Esophagus muscularis mucosa (tissue), 4 donors: ENCODE measurements around the gene RNASEH2A. TPM values are rescaled to one million over a fixed set of nuclear protein-coding genes. Genes with fewer than 3 reads are reported as not detected.

Source experiments
- DNase-seq: peaks from one replicate; pipeline ENCODE4 v3.0.0-alpha.2; 2017; ENCODE audit errors: extremely low spot score
- H3K27ac ChIP-seq, 4 donors: fragments of 200-600 bp; sonication (generic); replicated peaks in 1 of 4; 1 replicate in 3 of 4; 2 replicates in 1 of 4; pipeline ENCODE4 v1.5.1; 2016 to 2019; ENCODE audit warnings: mild to moderate bottlenecking in 1 of 4
- H3K27me3 ChIP-seq, 4 donors: fragments of 200-600 bp; sonication (generic); one replicate each; pipeline versions ENCODE4 v1.5.1 to v1.6.0; 2016 to 2019
- H3K36me3 ChIP-seq, 4 donors: fragments of 200-600 bp; sonication (generic); one replicate each; pipeline ENCODE4 v1.5.1; 2016 to 2019
- H3K4me1 ChIP-seq, 4 donors: fragments of 200-600 bp; sonication (generic); one replicate each; pipeline ENCODE4 v1.5.1; 2016 to 2019
- H3K4me3 ChIP-seq, 4 donors: fragments of 200-600 bp; sonication (generic); 1 replicate in 2 of 4; 2 replicates in 2 of 4; pipeline ENCODE4 v1.5.1; 2016 to 2019; ENCODE audit warnings: mild to moderate bottlenecking in 4 of 4, moderate library complexity in 1 of 4
- H3K9me3 ChIP-seq, 4 donors: fragments of 200-600 bp; sonication (generic); 1 replicate in 3 of 4; 2 replicates in 1 of 4; pipeline ENCODE4 v1.5.1; 2016 to 2019
- CTCF ChIP-seq, 3 experiments: fragments of 200-600 bp in 2 of 3; fragments of 450-650 bp in 1 of 3; sonication (generic) in 2 of 3; IDR thresholded peaks; one replicate each; pipeline ENCODE4 v1.5.1; 2017 to 2019; ENCODE audit warnings: antibody characterized with exemption in 3 of 3, mild to moderate bottlenecking in 2 of 3, moderate library complexity in 1 of 3
- EP300 ChIP-seq: sonication (generic); formaldehyde crosslinking; IDR thresholded peaks from one replicate; pipeline ENCODE4 v1.6.1; 2017; ENCODE audit warnings: antibody characterized with exemption
- POLR2A ChIP-seq: fragments of 450-650 bp; IDR thresholded peaks from one replicate; pipeline ENCODE4 v1.6.1; 2017; ENCODE audit warnings: antibody characterized with exemption, moderate library complexity, mild to moderate bottlenecking, low read depth
- POLR2AphosphoS5 ChIP-seq, 2 donors: sonication (generic); formaldehyde crosslinking; IDR thresholded peaks; one replicate each; pipeline ENCODE4 v1.6.1; 2017; ENCODE audit warnings: antibody characterized with exemption in 2 of 2
- WGBS: methylation state at CpG from one replicate; pipeline ENCODE4 v1.1.5; 2018; 5-methylcytosine and 5-hydroxymethylcytosine counted together
- intact Hi-C: fragments of 100-400 bp; cut with DNase I; formaldehyde crosslinking; loops from one replicate; pipeline ENCODE4 v1.15.1; 2023
- total RNA-seq, 4 donors: library from RNA; depleted of rRNA; stranded (reverse); fragments of >200 nt; gene quantifications; one replicate each; pipeline versions ENCODE4 v1.1.0 to v1.2.1, GENCODE V29; 2016

RNASEH2A gene
- total RNA-seq, 4 donors from 2014 or later = 2.7 to 6.6 (median 4.2) TPM

GRCh38 chr19:12782174-12782423 is 24.3 kb upstream of the RNASEH2A start:
- intact Hi-C loops = no loop called here
- Histone ChIP-seq H3K27ac (peak overlapping the region; percentile 97 to 99 (median 99)), H3K4me3 (peak overlapping the region; percentile 55 to 64 (median 63)), H3K27me3 (no peaks in the 10 kb centered on the region), H3K36me3 (no peaks in the 10 kb centered on the region), H3K4me1 (peaks cover 58 to 89% (median 76%) of the 10 kb centered on the region in 4 donors), H3K9me3 (no peaks in the 10 kb centered on the region)
- WGBS = 0% methylated on average over 2 of the region's 12 CpGs
- no peak for DNase-seq
- no peak for TF ChIP-seq POLR2AphosphoS5 (IDR thresholded peaks at IDR 0.05)
- TF ChIP-seq CTCF (IDR thresholded peaks at IDR 0.05) = no peak
- no peak for TF ChIP-seq POLR2A
- no peak for TF ChIP-seq EP300

GRCh38 chr19:12782424-12783290 is 23.7 kb upstream of the RNASEH2A start:
- Histone ChIP-seq H3K4me3 (peak overlapping the region; percentile 55 to 64 (median 63)), H3K27me3 (no peaks in the 10 kb centered on the region), H3K9me3 (no peaks in the 10 kb centered on the region), H3K36me3 (no peaks in the 10 kb centered on the region), H3K4me1 (peaks cover 57 to 89% (median 76%) of the 10 kb centered on the region in 4 donors), H3K27ac (peak overlapping the region; percentile 97 to 99 (median 99))
- DNase-seq = no peak
- intact Hi-C loops = no loop called here
- under 1% methylated on average over 22 of the region's 88 CpGs for WGBS
- TF ChIP-seq POLR2AphosphoS5 (IDR thresholded peaks at IDR 0.05) (peak; percentile 94 to 95), POLR2A (no peak), CTCF (IDR thresholded peaks at IDR 0.05) (no peak), EP300 (peak; percentile 99)

GRCh38 chr19:12783291-12783848 is 23.0 kb upstream of the RNASEH2A start:
- intact Hi-C loops = no loop called here
- 27% methylated on average over 2 of the region's 16 CpGs for WGBS
- Histone ChIP-seq H3K9me3 (no peaks in the 10 kb centered on the region), H3K27me3 (no peaks in the 10 kb centered on the region), H3K4me1 (peaks cover 63 to 89% (median 79%) of the 10 kb centered on the region in 4 donors), H3K36me3 (no peaks in the 10 kb centered on the region), H3K4me3 (peak overlapping the region; percentile 55 to 64 (median 63)), H3K27ac (peak overlapping the region; percentile 97 to 99 (median 99))
- DNase-seq = no peak
- no peak for TF ChIP-seq CTCF (IDR thresholded peaks at IDR 0.05)
- peak in 1 of 2 donors; percentile 7 for TF ChIP-seq POLR2AphosphoS5 (IDR thresholded peaks at IDR 0.05)

GRCh38 chr19:12783849-12784393 is 22.5 kb upstream of the RNASEH2A start:
- Histone ChIP-seq H3K27me3 (no peaks in the 10 kb centered on the region), H3K4me3 (peak overlapping the region; percentile 3 to 64 (median 63)), H3K36me3 (no peaks in the 10 kb centered on the region), H3K4me1 (peaks cover 63 to 89% (median 79%) of the 10 kb centered on the region in 4 donors), H3K9me3 (no peaks in the 10 kb centered on the region), H3K27ac (peak overlapping the region; percentile 97 to 99 (median 99))
- TF ChIP-seq CTCF (IDR thresholded peaks at IDR 0.05) (no peak), POLR2A (no peak), POLR2AphosphoS5 (IDR thresholded peaks at IDR 0.05) (peak in 1 of 2 donors; percentile 14)
- intact Hi-C loops = no loop called here
- no peak for DNase-seq
- WGBS = 28% methylated on average over 7 of the region's 19 CpGs
